ENCODE results near the gene CD1D. TPM values are rescaled to one million over a fixed set of nuclear protein-coding genes. Genes with fewer than 3 reads are reported as not detected.

The CD1D gene
- total RNA-seq, 1 experiment from 2014 or later = 0.34 TPM

Other genes starting within 250 kb of the CD1D start
- gene KIRREL1, start 187.2 kb upstream of the CD1D start, total RNA-seq (2014; rRNA removed; shearing (Covaris generic)) = 42.6 and 46.0 TPM in 2 replicates
- gene CD1A, start 73.5 kb downstream of the CD1D start, total RNA-seq (2014; rRNA removed; shearing (Covaris generic)) = not detected in 2 replicates
- not detected in 2 replicates for gene CD1C, start 109.0 kb downstream of the CD1D start, total RNA-seq (2014; rRNA removed; shearing (Covaris generic))
- gene CD1B, start 150.6 kb downstream of the CD1D start, total RNA-seq (2014; rRNA removed; shearing (Covaris generic)) = not detected in 2 replicates
- not detected in 2 replicates for gene CD1E, start 173.0 kb downstream of the CD1D start, total RNA-seq (2014; rRNA removed; shearing (Covaris generic))
- gene OR10T2, start 218.6 kb downstream of the CD1D start, total RNA-seq (2014; rRNA removed; shearing (Covaris generic)) = not detected in 2 replicates
- gene OR10K2, start 245.3 kb downstream of the CD1D start, total RNA-seq (2014; rRNA removed; shearing (Covaris generic)) = not detected in 2 replicates

All from Daoy (cell line).